ENCODE data around the gene CENPO.

CENPO gene

GRCh38 chr2:24820598-24821432 is 27.6 kb downstream of the CENPO start:
- DNase-seq (ENCODE audit: extremely low read depth, low read depth), result no peak

GRCh38 chr2:24821433-24821891 is 28.2 kb downstream of the CENPO start:
- no peak for DNase-seq (ENCODE audit: extremely low read depth, low read depth)
- H3K4me3 ChIP-seq (replicated peaks; ENCODE audit: low read depth, low read length), result no peak overlapping the region
- no peak for TF ChIP-seq CTCF (IDR thresholded peaks at IDR 0.05; ENCODE audit: low read depth, low read length, missing control alignments)

More at GRCh38 chr2:24820598-24821432, 27.6 kb downstream of the CENPO start:
- no peak overlapping the region for H3K4me3 ChIP-seq (replicated peaks; ENCODE audit: low read depth, low read length)
- no peak for TF ChIP-seq CTCF (IDR thresholded peaks at IDR 0.05; ENCODE audit: low read depth, low read length, missing control alignments)

GRCh38 chr2:24822049-24822706 is 29.0 kb downstream of the CENPO start:
- no peak for TF ChIP-seq CTCF (IDR thresholded peaks at IDR 0.05; ENCODE audit: low read depth, low read length, missing control alignments)
- DNase-seq (ENCODE audit: extremely low read depth, low read depth), result no peak
- no peak overlapping the region for H3K4me3 ChIP-seq (replicated peaks; ENCODE audit: low read depth, low read length)

- TF ChIP-seq CTCF (IDR thresholded peaks at IDR 0.05; ENCODE audit: low read depth, low read length, missing control alignments), result no peak
- DNase-seq (ENCODE audit: extremely low read depth, low read depth), result no peak
- H3K4me3 ChIP-seq (replicated peaks; ENCODE audit: low read depth, low read length), result no peak overlapping the region
Measured at GRCh38 chr2:24824071-24824588, 30.9 kb downstream of the CENPO start.

GRCh38 chr2:24824966-24825882 is 32.0 kb downstream of the CENPO start:
- H3K4me3 ChIP-seq (replicated peaks; ENCODE audit: low read depth, low read length), result no peak overlapping the region
- peak; percentile 64 for TF ChIP-seq CTCF (IDR thresholded peaks at IDR 0.05; ENCODE audit: low read depth, low read length, missing control alignments)
- DNase-seq (ENCODE audit: extremely low read depth, low read depth), result no peak

Data from HFF-Myc (cell line).